ENCODE results near the gene FOXP2. TPM values are rescaled to one million over a fixed set of nuclear protein-coding genes. Genes with fewer than 3 reads are reported as not detected.

Gene FOXP2
- total RNA-seq, 1 donor from 2014 or later: not detected

DNA sequence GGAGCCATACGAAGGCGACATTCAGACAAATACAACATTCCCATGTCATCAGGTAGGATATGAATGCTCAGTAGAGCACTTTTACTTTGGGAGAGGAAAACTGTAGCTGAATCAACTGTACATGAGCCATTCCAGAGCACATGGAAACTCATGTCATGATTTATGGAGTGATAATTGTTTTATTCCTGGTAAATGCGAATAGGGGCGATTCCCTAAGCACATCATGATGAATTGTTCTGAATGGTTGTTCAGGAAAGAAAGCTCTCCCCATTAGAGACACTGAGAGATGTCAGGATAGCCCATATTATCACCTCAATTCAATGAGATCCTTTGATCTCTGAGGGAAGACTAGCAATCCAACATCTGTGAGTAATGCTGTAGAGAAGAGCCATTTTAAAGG lies 243.6 kb downstream of the FOXP2 start:
- H3K4me3 Mint-ChIP-seq: no peak overlapping the region
- H3K9me3 Mint-ChIP-seq: no peaks in the 10 kb centered on the region
- no peaks in the 10 kb centered on the region for H3K36me3 Mint-ChIP-seq (ENCODE audit: low read depth)
- ATAC-seq (ENCODE audit: low read depth) (no peak), DNase-seq (no peak)
- H3K4me1 Mint-ChIP-seq: no peaks in the 10 kb centered on the region
- H3K27ac Mint-ChIP-seq: no peak overlapping the region
- TF ChIP-seq CTCF (IDR thresholded peaks at IDR 0.05): no peak
- H3K27me3 Mint-ChIP-seq: no peaks in the 10 kb centered on the region
- intact Hi-C loops (cut with micrococcal nuclease): no loop called here
- POLR2A ChIA-PET: no interaction called here
- CTCF ChIA-PET: no interaction called here

DNA sequence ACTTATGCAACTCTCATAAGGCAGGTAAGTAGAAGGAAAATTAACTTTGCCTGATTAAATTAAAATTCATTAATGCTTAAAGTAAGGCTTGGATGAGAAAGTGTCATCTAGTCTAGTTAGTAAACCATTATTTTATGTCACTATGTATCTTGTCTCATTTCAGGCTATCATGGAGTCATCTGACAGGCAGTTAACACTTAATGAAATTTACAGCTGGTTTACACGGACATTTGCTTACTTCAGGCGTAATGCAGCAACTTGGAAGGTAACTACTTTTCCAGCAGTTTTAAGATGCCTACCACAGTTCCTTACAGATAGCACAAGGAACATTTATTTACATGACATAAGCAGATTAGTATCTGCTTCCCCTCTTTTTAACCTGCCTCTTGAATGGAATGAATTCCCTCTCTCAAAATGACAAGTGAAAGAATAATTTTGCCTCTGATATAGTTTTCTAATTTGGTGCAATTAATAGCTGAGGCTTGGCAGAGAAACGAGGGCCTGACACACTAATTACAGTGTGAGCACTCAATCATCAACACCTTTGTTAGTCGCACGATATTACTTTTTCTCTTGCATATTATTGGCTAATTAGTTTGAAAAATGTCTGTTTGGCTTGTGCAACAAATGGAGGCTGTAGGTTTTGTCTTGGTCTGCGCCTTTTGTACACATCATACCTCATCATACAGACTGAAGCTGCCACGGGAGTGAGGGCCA lies 245.0 kb downstream of the FOXP2 start:
- CTCF ChIA-PET: no interaction called here
- no peak overlapping the region for H3K27ac Mint-ChIP-seq
- intact Hi-C loops (cut with micrococcal nuclease): no loop called here
- H3K27me3 Mint-ChIP-seq: no peaks in the 10 kb centered on the region
- ATAC-seq (ENCODE audit: low read depth) (no peak), DNase-seq (no peak)
- no peak overlapping the region for H3K4me3 Mint-ChIP-seq
- POLR2A ChIA-PET: no interaction called here
- no peak for TF ChIP-seq CTCF (IDR thresholded peaks at IDR 0.05)
- H3K36me3 Mint-ChIP-seq (ENCODE audit: low read depth): no peaks in the 10 kb centered on the region
- no peaks in the 10 kb centered on the region for H3K4me1 Mint-ChIP-seq
- H3K9me3 Mint-ChIP-seq: no peaks in the 10 kb centered on the region

GRCh38 chr7:114660126-114660486 lies 245.5 kb downstream of the FOXP2 start:
- no peaks in the 10 kb centered on the region for H3K36me3 Mint-ChIP-seq (ENCODE audit: low read depth)
- DNase-seq (no peak), ATAC-seq (ENCODE audit: low read depth) (no peak)
- H3K9me3 Mint-ChIP-seq: no peaks in the 10 kb centered on the region
- intact Hi-C loops (cut with micrococcal nuclease): no loop called here
- no peak overlapping the region for H3K4me3 Mint-ChIP-seq
- CTCF ChIA-PET: no interaction called here
- H3K27me3 Mint-ChIP-seq: no peaks in the 10 kb centered on the region
- H3K27ac Mint-ChIP-seq: no peak overlapping the region
- POLR2A ChIA-PET: no interaction called here
- TF ChIP-seq CTCF (IDR thresholded peaks at IDR 0.05): no peak
- H3K4me1 Mint-ChIP-seq: no peaks in the 10 kb centered on the region

- Mint-ChIP-seq H3K27ac (no peak overlapping the region), H3K4me3 (no peak overlapping the region), H3K4me1 (no peaks in the 10 kb centered on the region), H3K27me3 (no peaks in the 10 kb centered on the region), H3K36me3 (ENCODE audit: low read depth) (no peaks in the 10 kb centered on the region), H3K9me3 (no peaks in the 10 kb centered on the region)
- no peak for ATAC-seq (ENCODE audit: low read depth)
- no peak for DNase-seq
- ChIA-PET CTCF (no interaction called here), POLR2A (no interaction called here)
- TF ChIP-seq CTCF (IDR thresholded peaks at IDR 0.05): no peak
- intact Hi-C loops (cut with micrococcal nuclease): no loop called here
These were observed 246.1 kb downstream of the FOXP2 start for GRCh38 chr7:114660753-114661152.

- POLR2A ChIA-PET: no interaction called here
- intact Hi-C loops (cut with micrococcal nuclease): no loop called here
These were observed 247.5 kb downstream of the FOXP2 start for GRCh38 chr7:114662002-114662677.

More at GRCh38 chr7:114662002-114662677, 247.5 kb downstream of the FOXP2 start:
- H3K4me3 Mint-ChIP-seq: no peak overlapping the region
- no peaks in the 10 kb centered on the region for H3K27me3 Mint-ChIP-seq
- CTCF ChIA-PET: no interaction called here
- no peaks in the 10 kb centered on the region for H3K4me1 Mint-ChIP-seq
- no peaks in the 10 kb centered on the region for H3K36me3 Mint-ChIP-seq (ENCODE audit: low read depth)
- no peaks in the 10 kb centered on the region for H3K9me3 Mint-ChIP-seq
- no peak overlapping the region for H3K27ac Mint-ChIP-seq
- no peak for ATAC-seq (ENCODE audit: low read depth)
- TF ChIP-seq CTCF (IDR thresholded peaks at IDR 0.05): no peak
- DNase-seq: no peak

All from activated B cell treated with CpG ODN at 0.5 μM for 24 hours (primary cell).